Stimulated activated CD8-positive, alpha-beta memory T cell treated with anti-CD3 and anti-CD28 coated beads, Interleukin-7, amount 100 ng/mL, for 48 hours (primary cell): ENCODE data around the gene SCRN3.

Source experiments
- DNase-seq, 2 donors: peaks; one replicate each; pipeline ENCODE4 v3.0.0-alpha.2; 2020; ENCODE audit warnings: low read depth in 1 of 2; ENCODE audit errors: extremely low read depth in 1 of 2

Gene SCRN3

DNA sequence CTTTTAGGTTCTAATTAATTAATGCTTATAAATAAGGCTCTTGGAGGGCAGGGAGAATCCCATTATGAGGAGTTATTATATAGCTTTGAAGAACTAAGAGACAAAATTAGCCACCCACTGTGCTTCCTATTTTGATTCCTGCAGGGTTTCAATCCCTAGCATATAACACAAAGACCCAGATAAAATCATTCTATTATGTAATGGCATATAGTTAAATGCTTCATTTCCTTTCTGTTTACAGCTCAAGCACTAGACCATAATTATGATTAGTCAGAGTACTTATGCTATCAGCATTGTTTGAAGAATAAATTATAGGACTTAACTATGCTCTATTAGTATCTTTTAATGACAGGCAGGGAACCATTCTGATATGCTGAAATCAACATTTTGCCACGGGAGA, 82.2 kb downstream of the SCRN3 start:
- DNase-seq: no peak
